ENCODE measurements around the gene PAK1IP1. TPM values are rescaled to one million over a fixed set of nuclear protein-coding genes. Genes with fewer than 3 reads are reported as not detected.
A peak's percentile ranks its signal among the peaks of the same experiment; 100 is the strongest.
"Not testable (repeated sequence)": the region's sequence is repeated elsewhere in the genome, so short reads cannot be mapped to it uniquely, and the experiment has no call there.

PAK1IP1 gene
- 1 to 10 TPM; 4.3 to 6.3 TPM for total RNA-seq
- 11.0 to 45.3 reads per million in 2 donors for total RNA-seq

- peak; percentile 84 to 86 (median 84) for DNase-seq
- H3K27ac Mint-ChIP-seq, result peak within 1 kb of the TSS; percentile 100
These were observed at the start of gene PAK1IP1, which contains the start of gene C6orf52 for GRCh38 chr6:10694302-10695085. Gene PAK1IP1, plus strand, starts transcription at chr6:10694972. Its CDS starts 14 bp downstream, at chr6:10694986. Gene C6orf52, minus strand, starts transcription at chr6:10694616. Its CDS starts 7,066 bp downstream, at chr6:10687550.

GRCh38 chr6:10655508-10656055, 39.2 kb upstream of the PAK1IP1 start:
- Mint-ChIP-seq H3K36me3 (ENCODE audit: low read depth) (no peaks in the 10 kb centered on the region), H3K27ac (peak overlapping the region; percentile 34), H3K4me1 (peaks cover 4% of the 10 kb centered on the region), H3K4me3 (no peak overlapping the region), H3K27me3 (peaks cover 36% of the 10 kb centered on the region)
- ATAC-seq (peak; percentile 69), DNase-seq (no peak)
- H3K9me3 ChIP-seq (ENCODE audit: control insufficient read depth, low read length, poor library complexity, severe bottlenecking), result no peaks in the 10 kb centered on the region

More at GRCh38 chr6:10694302-10695085, at the start of gene PAK1IP1, which contains the start of gene C6orf52:
- Mint-ChIP-seq H3K4me1 (peaks cover 23% of the 10 kb centered on the region), H3K4me3 (peak within 1 kb of the TSS; percentile 96), H3K27me3 (no peaks in the 10 kb centered on the region), H3K36me3 (ENCODE audit: low read depth) (peaks cover 5% of the 10 kb centered on the region)
- peak; percentile 93 for ATAC-seq
- no peaks in the 10 kb centered on the region for H3K9me3 ChIP-seq (ENCODE audit: control insufficient read depth, low read length, poor library complexity, severe bottlenecking)

GRCh38 chr6:10658910-10659698, 35.7 kb upstream of the PAK1IP1 start:
- Mint-ChIP-seq H3K4me3 (peak overlapping the region; percentile 89), H3K36me3 (ENCODE audit: low read depth) (no peaks in the 10 kb centered on the region), H3K27me3 (peaks cover 27% of the 10 kb centered on the region), H3K27ac (no peak overlapping the region), H3K4me1 (peaks cover 4% of the 10 kb centered on the region)
- DNase-seq, result no peak
- no peak for ATAC-seq
- no peaks in the 10 kb centered on the region for H3K9me3 ChIP-seq (ENCODE audit: control insufficient read depth, low read length, poor library complexity, severe bottlenecking)

GRCh38 chr6:10659699-10660348, 34.9 kb upstream of the PAK1IP1 start:
- peaks cover 4% of the 10 kb centered on the region for H3K4me1 Mint-ChIP-seq
- H3K4me3 Mint-ChIP-seq, result peak overlapping the region; percentile 89
- H3K27me3 Mint-ChIP-seq, result peaks cover 27% of the 10 kb centered on the region
- no peak overlapping the region for H3K27ac Mint-ChIP-seq
- ATAC-seq (peak; percentile 34), DNase-seq (no peak)
- H3K9me3 ChIP-seq (ENCODE audit: control insufficient read depth, low read length, poor library complexity, severe bottlenecking), result no peaks in the 10 kb centered on the region
- no peaks in the 10 kb centered on the region for H3K36me3 Mint-ChIP-seq (ENCODE audit: low read depth)

- DNase-seq; H3K27ac Mint-ChIP-seq; H3K9me3 ChIP-seq (ENCODE audit: control insufficient read depth, low read length, poor library complexity, severe bottlenecking); H3K4me1 Mint-ChIP-seq; H3K36me3 Mint-ChIP-seq (ENCODE audit: low read depth); ATAC-seq: not testable (repeated sequence)
- peak overlapping the region; percentile 89 for H3K4me3 Mint-ChIP-seq
- H3K27me3 Mint-ChIP-seq, result peaks cover 19% of the 10 kb centered on the region
These were observed 34.2 kb upstream of the PAK1IP1 start for GRCh38 chr6:10660431-10661191.

GRCh38 chr6:10662207-10662606, 32.6 kb upstream of the PAK1IP1 start:
- Mint-ChIP-seq H3K27ac (no peak overlapping the region), H3K4me1 (no peaks in the 10 kb centered on the region), H3K4me3 (no peak overlapping the region), H3K36me3 (ENCODE audit: low read depth) (no peaks in the 10 kb centered on the region), H3K27me3 (peaks cover 13% of the 10 kb centered on the region)
- H3K9me3 ChIP-seq (ENCODE audit: control insufficient read depth, low read length, poor library complexity, severe bottlenecking), result no peaks in the 10 kb centered on the region
- DNase-seq (no peak), ATAC-seq (no peak)

GRCh38 chr6:10662742-10663141, 32.0 kb upstream of the PAK1IP1 start:
- Mint-ChIP-seq H3K27me3 (peaks cover 13% of the 10 kb centered on the region), H3K4me1 (no peaks in the 10 kb centered on the region), H3K4me3 (no peak overlapping the region), H3K27ac (no peak overlapping the region), H3K36me3 (ENCODE audit: low read depth) (no peaks in the 10 kb centered on the region)
- no peaks in the 10 kb centered on the region for H3K9me3 ChIP-seq (ENCODE audit: control insufficient read depth, low read length, poor library complexity, severe bottlenecking)
- ATAC-seq (no peak), DNase-seq (no peak)

GRCh38 chr6:10665595-10665994, 29.2 kb upstream of the PAK1IP1 start:
- H3K4me1 Mint-ChIP-seq, result not testable (repeated sequence)

GRCh38 chr6:10668126-10668917, 26.4 kb upstream of the PAK1IP1 start:
- no peaks in the 10 kb centered on the region for H3K9me3 ChIP-seq (ENCODE audit: control insufficient read depth, low read length, poor library complexity, severe bottlenecking)
- no peak for DNase-seq
- Mint-ChIP-seq H3K27me3 (peaks cover 22% of the 10 kb centered on the region), H3K4me1 (no peaks in the 10 kb centered on the region), H3K36me3 (ENCODE audit: low read depth) (peaks cover 2% of the 10 kb centered on the region), H3K27ac (no peak overlapping the region), H3K4me3 (no peak overlapping the region)
- ATAC-seq, result no peak

More at GRCh38 chr6:10665595-10665994, 29.2 kb upstream of the PAK1IP1 start:
- H3K4me3 Mint-ChIP-seq; H3K36me3 Mint-ChIP-seq (ENCODE audit: low read depth); H3K9me3 ChIP-seq (ENCODE audit: control insufficient read depth, low read length, poor library complexity, severe bottlenecking); ATAC-seq; H3K27ac Mint-ChIP-seq; DNase-seq: not testable (repeated sequence)
- peaks cover 10% of the 10 kb centered on the region for H3K27me3 Mint-ChIP-seq

GRCh38 chr6:10676403-10676802, 18.4 kb upstream of the PAK1IP1 start:
- H3K4me1 Mint-ChIP-seq, result no peaks in the 10 kb centered on the region
- no peak overlapping the region for H3K27ac Mint-ChIP-seq
- DNase-seq (no peak), ATAC-seq (no peak)
- no peak overlapping the region for H3K4me3 Mint-ChIP-seq
- H3K36me3 Mint-ChIP-seq (ENCODE audit: low read depth), result no peaks in the 10 kb centered on the region
- H3K27me3 Mint-ChIP-seq, result peaks cover 8% of the 10 kb centered on the region
- no peaks in the 10 kb centered on the region for H3K9me3 ChIP-seq (ENCODE audit: control insufficient read depth, low read length, poor library complexity, severe bottlenecking)

GRCh38 chr6:10678456-10678855, 16.3 kb upstream of the PAK1IP1 start:
- no peak for DNase-seq
- H3K4me1 Mint-ChIP-seq, result no peaks in the 10 kb centered on the region
- no peak overlapping the region for H3K27ac Mint-ChIP-seq
- ATAC-seq, result no peak
- H3K36me3 Mint-ChIP-seq (ENCODE audit: low read depth), result no peaks in the 10 kb centered on the region
- no peak overlapping the region for H3K4me3 Mint-ChIP-seq
- H3K27me3 Mint-ChIP-seq, result no peaks in the 10 kb centered on the region
- no peaks in the 10 kb centered on the region for H3K9me3 ChIP-seq (ENCODE audit: control insufficient read depth, low read length, poor library complexity, severe bottlenecking)

- no peaks in the 10 kb centered on the region for H3K36me3 Mint-ChIP-seq (ENCODE audit: low read depth)
- H3K27ac Mint-ChIP-seq, result no peak overlapping the region
- no peak overlapping the region for H3K4me3 Mint-ChIP-seq
- H3K4me1 Mint-ChIP-seq, result no peaks in the 10 kb centered on the region
- ATAC-seq (no peak), DNase-seq (no peak)
- H3K9me3 ChIP-seq (ENCODE audit: control insufficient read depth, low read length, poor library complexity, severe bottlenecking), result no peaks in the 10 kb centered on the region
- H3K27me3 Mint-ChIP-seq, result peaks cover 26% of the 10 kb centered on the region
These were observed 13.0 kb upstream of the PAK1IP1 start for GRCh38 chr6:10681795-10682194.

Measured in T-helper 17 cell (primary cell).